ENCODE data around the gene ADAMTS6.

- TF ChIP-seq CTCF (IDR thresholded peaks at IDR 0.05) (no peak), POLR2A (IDR thresholded peaks at IDR 0.05) (no peak), EP300 (IDR thresholded peaks at IDR 0.05) (no peak)
Observed at GRCh38 chr5:65142016-65142415, 339.7 kb downstream of the ADAMTS6 start.

All from tibial nerve (tissue), 4 donors.